Measurements from ENCODE around the gene PTPRF. TPM values are rescaled to one million over a fixed set of nuclear protein-coding genes. Genes with fewer than 3 reads are reported as not detected.

The PTPRF gene
- total and polyA plus RNA-seq, 4 donors, result 41.2 to 241 (median 85.6) TPM

DNA sequence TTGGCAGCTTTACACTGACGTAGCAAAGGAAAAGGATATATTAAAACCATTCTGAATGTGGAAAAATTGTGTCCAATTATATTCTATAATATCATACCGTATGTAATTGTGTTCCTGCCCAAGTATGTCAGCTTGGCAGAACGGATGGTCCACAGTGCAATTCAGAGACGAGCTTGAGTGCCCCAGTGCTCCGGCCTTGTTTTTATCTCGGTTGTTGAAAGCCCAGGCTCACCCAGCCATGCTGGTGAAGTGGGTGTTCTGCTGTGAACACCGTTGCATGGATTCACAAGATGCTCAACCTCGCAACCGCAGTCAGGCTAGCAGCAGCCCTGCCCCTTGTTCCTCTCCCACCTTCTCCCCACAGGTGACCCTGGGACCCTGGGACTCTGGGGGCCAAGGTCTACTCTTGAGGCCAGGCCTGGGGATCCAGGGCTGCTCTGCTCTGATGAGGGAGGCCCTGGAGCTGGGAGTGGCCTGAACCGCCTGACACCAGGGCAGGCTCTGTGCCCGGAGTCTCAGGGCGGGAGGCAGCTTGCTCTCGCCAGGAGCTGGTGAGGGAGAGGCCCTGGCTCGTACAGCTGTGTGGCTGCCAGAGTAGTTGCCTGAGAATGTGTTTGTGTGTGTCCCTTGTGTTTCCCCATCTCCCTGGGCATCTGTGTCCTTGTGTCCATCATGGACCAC lies 11.2 kb downstream of the PTPRF start:
- no peaks in the 10 kb centered on the region for H3K27me3 ChIP-seq (ENCODE audit: control insufficient read depth in 4 of 4, insufficient read depth in 4 of 4, low read length in 3 of 4)
- peak overlapping the region; percentile 32 to 38 for H3K27ac ChIP-seq (ENCODE audit: low read depth in 1 of 2, low read length in 2 of 2)
- no peak for DNase-seq (ENCODE audit: low spot score)
- H3K4me3 ChIP-seq (ENCODE audit: low read depth in 1 of 3, low read length in 3 of 3), result no peak overlapping the region
- H3K4me1 ChIP-seq (ENCODE audit: control insufficient read depth in 4 of 4, insufficient read depth in 4 of 4, low read length in 3 of 4), result peaks cover 46 to 95% (median 82%) of the 10 kb centered on the region in 4 donors
- peaks cover 0 to 6% (median 1%) of the 10 kb centered on the region in 4 donors for H3K36me3 ChIP-seq (ENCODE audit: control insufficient read depth in 4 of 4, insufficient read depth in 3 of 4, low read depth in 1 of 4, low read length in 3 of 4)
- TF ChIP-seq, protein P1, sequence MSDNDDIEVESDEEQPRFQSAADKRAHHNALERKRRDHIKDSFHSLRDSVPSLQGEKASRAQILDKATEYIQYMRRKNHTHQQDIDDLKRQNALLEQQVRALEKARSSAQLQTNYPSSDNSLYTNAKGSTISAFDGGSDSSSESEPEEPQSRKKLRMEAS (IDR thresholded peaks at IDR 0.05), result peak; percentile 61
- TF ChIP-seq, protein P2, sequence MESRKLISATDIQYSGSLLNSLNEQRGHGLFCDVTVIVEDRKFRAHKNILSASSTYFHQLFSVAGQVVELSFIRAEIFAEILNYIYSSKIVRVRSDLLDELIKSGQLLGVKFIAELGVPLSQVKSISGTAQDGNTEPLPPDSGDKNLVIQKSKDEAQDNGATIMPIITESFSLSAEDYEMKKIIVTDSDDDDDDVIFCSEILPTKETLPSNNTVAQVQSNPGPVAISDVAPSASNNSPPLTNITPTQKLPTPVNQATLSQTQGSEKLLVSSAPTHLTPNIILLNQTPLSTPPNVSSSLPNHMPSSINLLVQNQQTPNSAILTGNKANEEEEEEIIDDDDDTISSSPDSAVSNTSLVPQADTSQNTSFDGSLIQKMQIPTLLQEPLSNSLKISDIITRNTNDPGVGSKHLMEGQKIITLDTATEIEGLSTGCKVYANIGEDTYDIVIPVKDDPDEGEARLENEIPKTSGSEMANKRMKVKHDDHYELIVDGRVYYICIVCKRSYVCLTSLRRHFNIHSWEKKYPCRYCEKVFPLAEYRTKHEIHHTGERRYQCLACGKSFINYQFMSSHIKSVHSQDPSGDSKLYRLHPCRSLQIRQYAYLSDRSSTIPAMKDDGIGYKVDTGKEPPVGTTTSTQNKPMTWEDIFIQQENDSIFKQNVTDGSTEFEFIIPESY (IDR thresholded peaks at IDR 0.05), result no peak
- TF ChIP-seq, protein P3, sequence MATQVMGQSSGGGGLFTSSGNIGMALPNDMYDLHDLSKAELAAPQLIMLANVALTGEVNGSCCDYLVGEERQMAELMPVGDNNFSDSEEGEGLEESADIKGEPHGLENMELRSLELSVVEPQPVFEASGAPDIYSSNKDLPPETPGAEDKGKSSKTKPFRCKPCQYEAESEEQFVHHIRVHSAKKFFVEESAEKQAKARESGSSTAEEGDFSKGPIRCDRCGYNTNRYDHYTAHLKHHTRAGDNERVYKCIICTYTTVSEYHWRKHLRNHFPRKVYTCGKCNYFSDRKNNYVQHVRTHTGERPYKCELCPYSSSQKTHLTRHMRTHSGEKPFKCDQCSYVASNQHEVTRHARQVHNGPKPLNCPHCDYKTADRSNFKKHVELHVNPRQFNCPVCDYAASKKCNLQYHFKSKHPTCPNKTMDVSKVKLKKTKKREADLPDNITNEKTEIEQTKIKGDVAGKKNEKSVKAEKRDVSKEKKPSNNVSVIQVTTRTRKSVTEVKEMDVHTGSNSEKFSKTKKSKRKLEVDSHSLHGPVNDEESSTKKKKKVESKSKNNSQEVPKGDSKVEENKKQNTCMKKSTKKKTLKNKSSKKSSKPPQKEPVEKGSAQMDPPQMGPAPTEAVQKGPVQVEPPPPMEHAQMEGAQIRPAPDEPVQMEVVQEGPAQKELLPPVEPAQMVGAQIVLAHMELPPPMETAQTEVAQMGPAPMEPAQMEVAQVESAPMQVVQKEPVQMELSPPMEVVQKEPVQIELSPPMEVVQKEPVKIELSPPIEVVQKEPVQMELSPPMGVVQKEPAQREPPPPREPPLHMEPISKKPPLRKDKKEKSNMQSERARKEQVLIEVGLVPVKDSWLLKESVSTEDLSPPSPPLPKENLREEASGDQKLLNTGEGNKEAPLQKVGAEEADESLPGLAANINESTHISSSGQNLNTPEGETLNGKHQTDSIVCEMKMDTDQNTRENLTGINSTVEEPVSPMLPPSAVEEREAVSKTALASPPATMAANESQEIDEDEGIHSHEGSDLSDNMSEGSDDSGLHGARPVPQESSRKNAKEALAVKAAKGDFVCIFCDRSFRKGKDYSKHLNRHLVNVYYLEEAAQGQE (IDR thresholded peaks at IDR 0.05), result peak; percentile 23
- TF ChIP-seq SP1 (IDR thresholded peaks at IDR 0.05) (peak; percentile 74), JUND (IDR thresholded peaks at IDR 0.05) (peak in 1 of 2 donors; percentile 18), YY1 (IDR thresholded peaks at IDR 0.05) (peak; percentile 66), HNF4A (conservative IDR thresholded peaks at IDR 0.05) (peak; percentile 81 to 92), FOXA2 (IDR thresholded peaks at IDR 0.05) (no peak), NR2F2 (IDR thresholded peaks at IDR 0.05) (peak; percentile 35), TAF1 (conservative IDR thresholded peaks at IDR 0.05) (no peak), FOXA1 (IDR thresholded peaks at IDR 0.05) (no peak), RAD21 (IDR thresholded peaks at IDR 0.05) (peak; percentile 41 to 70), RXRA (IDR thresholded peaks at IDR 0.05) (peak; percentile 83 to 93), HNF4G (IDR thresholded peaks at IDR 0.05) (peak; percentile 51), EGR1 (IDR thresholded peaks at IDR 0.05; ENCODE audit: low read depth in 2 of 2) (no peak), GABPA (IDR thresholded peaks at IDR 0.05 in 1 of 2, conservative IDR thresholded peaks at IDR 0.05 in 1 of 2) (no peak)
- TF ChIP-seq, protein P4, sequence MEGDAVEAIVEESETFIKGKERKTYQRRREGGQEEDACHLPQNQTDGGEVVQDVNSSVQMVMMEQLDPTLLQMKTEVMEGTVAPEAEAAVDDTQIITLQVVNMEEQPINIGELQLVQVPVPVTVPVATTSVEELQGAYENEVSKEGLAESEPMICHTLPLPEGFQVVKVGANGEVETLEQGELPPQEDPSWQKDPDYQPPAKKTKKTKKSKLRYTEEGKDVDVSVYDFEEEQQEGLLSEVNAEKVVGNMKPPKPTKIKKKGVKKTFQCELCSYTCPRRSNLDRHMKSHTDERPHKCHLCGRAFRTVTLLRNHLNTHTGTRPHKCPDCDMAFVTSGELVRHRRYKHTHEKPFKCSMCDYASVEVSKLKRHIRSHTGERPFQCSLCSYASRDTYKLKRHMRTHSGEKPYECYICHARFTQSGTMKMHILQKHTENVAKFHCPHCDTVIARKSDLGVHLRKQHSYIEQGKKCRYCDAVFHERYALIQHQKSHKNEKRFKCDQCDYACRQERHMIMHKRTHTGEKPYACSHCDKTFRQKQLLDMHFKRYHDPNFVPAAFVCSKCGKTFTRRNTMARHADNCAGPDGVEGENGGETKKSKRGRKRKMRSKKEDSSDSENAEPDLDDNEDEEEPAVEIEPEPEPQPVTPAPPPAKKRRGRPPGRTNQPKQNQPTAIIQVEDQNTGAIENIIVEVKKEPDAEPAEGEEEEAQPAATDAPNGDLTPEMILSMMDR (IDR thresholded peaks at IDR 0.05; ENCODE audit: low read depth, low read length, missing input control), result no peak
- TF ChIP-seq, protein P5, sequence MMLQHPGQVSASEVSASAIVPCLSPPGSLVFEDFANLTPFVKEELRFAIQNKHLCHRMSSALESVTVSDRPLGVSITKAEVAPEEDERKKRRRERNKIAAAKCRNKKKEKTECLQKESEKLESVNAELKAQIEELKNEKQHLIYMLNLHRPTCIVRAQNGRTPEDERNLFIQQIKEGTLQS (IDR thresholded peaks at IDR 0.05), result no peak
- no peaks in the 10 kb centered on the region for H3K9me3 ChIP-seq (ENCODE audit: control insufficient read depth in 4 of 4, low read length in 3 of 4)
- H3K9ac ChIP-seq (ENCODE audit: low read depth in 1 of 2, low read length in 2 of 2), result no peak overlapping the region
- WGBS, result 35% methylated on average over 14 of the region's 14 CpGs
